Small intestine (tissue), 7 donors: ENCODE results near the gene PTTG1IP. TPM values are rescaled to one million over a fixed set of nuclear protein-coding genes. Genes with fewer than 3 reads are reported as not detected.

Source experiments
- DNase-seq, 2 donors: peaks; one replicate each; pipeline versions ENCODE4 v3.0.0 to v3.0.0-alpha.2; 2013
- FAIRE-seq: peaks from 2 replicates; lab custom pipeline; 2012; peaks lifted over from hg19 to GRCh38; lab: Jason Lieb, UNC
- H3K27ac ChIP-seq, 3 donors: one replicate each; pipeline ENCODE4 v1.5.1; 2013; ENCODE audit warnings: low read length in 2 of 3, mild to moderate bottlenecking in 2 of 3, control low read depth in 1 of 3, inconsistent platforms in 1 of 3, low read depth in 1 of 3, moderate library complexity in 1 of 3
- H3K27me3 ChIP-seq, 3 donors: one replicate each; pipeline ENCODE4 v1.6.1; 2013; ENCODE audit warnings: low read length in 3 of 3, inconsistent platforms in 1 of 3; ENCODE audit not compliant: control insufficient read depth in 3 of 3, insufficient read depth in 3 of 3
- H3K36me3 ChIP-seq, 3 donors: one replicate each; pipeline ENCODE4 v1.6.1; 2013; ENCODE audit warnings: low read length in 3 of 3, inconsistent platforms in 1 of 3, low read depth in 1 of 3, mild to moderate bottlenecking in 1 of 3, moderate library complexity in 1 of 3; ENCODE audit not compliant: control insufficient read depth in 3 of 3, insufficient read depth in 2 of 3
- H3K4me1 ChIP-seq, 3 donors: one replicate each; pipeline ENCODE4 v1.6.1; 2013; ENCODE audit warnings: low read length in 2 of 3, inconsistent platforms in 1 of 3, low read depth in 1 of 3, mild to moderate bottlenecking in 1 of 3, moderate library complexity in 1 of 3; ENCODE audit not compliant: control insufficient read depth in 3 of 3, insufficient read depth in 2 of 3
- H3K4me3 ChIP-seq, 3 donors: one replicate each; pipeline ENCODE4 v1.5.1; 2013; ENCODE audit warnings: low read length in 3 of 3, control low read depth in 1 of 3, inconsistent platforms in 1 of 3, low read depth in 1 of 3, mild to moderate bottlenecking in 1 of 3, moderate library complexity in 1 of 3
- H3K9me3 ChIP-seq, 2 donors: one replicate each; pipeline ENCODE4 v1.6.1; 2013; ENCODE audit warnings: low read depth in 1 of 2, low read length in 1 of 2; ENCODE audit not compliant: control insufficient read depth in 2 of 2, insufficient read depth in 1 of 2
- WGBS, 3 donors: extraction: QIAGEN DNeasy Blood & Tissue Kit; methylation state at CpG; one replicate each; pipeline ENCODE4 v1.1.7; 2013; 5-methylcytosine and 5-hydroxymethylcytosine counted together
- polyA plus RNA-seq, 4 donors: library from polyadenylated mRNA; stranded (reverse) in 3 of 4; unstranded in 1 of 4; fragments of 200-250 nt in 3 of 4; fragments of 120-200 nt in 1 of 4; gene quantifications; one replicate each; pipeline versions ENCODE4 v1.2.1 to v1.2.3, GENCODE V29; 2013
- donor health status: healthy with polysubstance abuse.
- donor health status: control.
- donor health status: control.
- donor health status: Bipolar disorder and iron deficiency.
- donor health status: healthy.

PTTG1IP gene
- polyA plus RNA-seq, 4 donors: 116 to 330 (median 128) TPM

GRCh38 chr21:44912158-44912473, 38.6 kb upstream of the PTTG1IP start:
- Histone ChIP-seq H3K36me3 (no peaks in the 10 kb centered on the region), H3K27ac (peak overlapping the region in 2 of 3 donors; percentile 73 to 74), H3K4me3 (no peak overlapping the region), H3K4me1 (peaks cover 4 to 29% (median 5%) of the 10 kb centered on the region in 3 donors), H3K27me3 (peaks cover 0 to 7% (median 0%) of the 10 kb centered on the region in 3 donors), H3K9me3 (no peaks in the 10 kb centered on the region)
- no peak for DNase-seq
- FAIRE-seq: no peak
- whole genome bisulfite sequencing, 3 donors: 30 to 55% (median 36%) methylated on average over 6 to 8 of the region's 8 CpGs

- 12 to 41% (median 27%) methylated on average over 19 of the region's 19 CpGs for WGBS, 3 donors
- Histone ChIP-seq H3K4me1 (peaks cover 4 to 29% (median 5%) of the 10 kb centered on the region in 3 donors), H3K27me3 (peaks cover 0 to 9% (median 0%) of the 10 kb centered on the region in 3 donors), H3K27ac (peak overlapping the region; percentile 12 to 74 (median 73)), H3K9me3 (no peaks in the 10 kb centered on the region), H3K36me3 (no peaks in the 10 kb centered on the region), H3K4me3 (no peak overlapping the region)
- peak in 1 of 2 donors; percentile 94 for DNase-seq
- no peak for FAIRE-seq
Measured at GRCh38 chr21:44911384-44912157, 38.1 kb upstream of the PTTG1IP start.

- Histone ChIP-seq H3K9me3 (no peaks in the 10 kb centered on the region), H3K27me3 (peaks cover 0 to 9% (median 0%) of the 10 kb centered on the region in 3 donors), H3K4me3 (no peak overlapping the region), H3K4me1 (peaks cover 4 to 29% (median 5%) of the 10 kb centered on the region in 3 donors), H3K36me3 (no peaks in the 10 kb centered on the region), H3K27ac (peak overlapping the region in 1 of 3 donors; percentile 74)
- WGBS, 3 donors: 27 to 55% (median 43%) methylated on average over 10 of the region's 10 CpGs
- DNase-seq (no peak), FAIRE-seq (no peak)
Measured at GRCh38 chr21:44911068-44911383, 37.5 kb upstream of the PTTG1IP start.

- H3K4me1 ChIP-seq: peaks cover 4 to 29% (median 5%) of the 10 kb centered on the region in 3 donors
- H3K4me3 ChIP-seq: no peak overlapping the region
- DNase-seq (no peak), FAIRE-seq (no peak)
- 43 to 73% (median 56%) methylated on average over 25 to 27 of the region's 27 CpGs for WGBS, 3 donors
- H3K9me3 ChIP-seq: no peaks in the 10 kb centered on the region
- H3K27ac ChIP-seq: no peak overlapping the region
- H3K36me3 ChIP-seq: no peaks in the 10 kb centered on the region
- H3K27me3 ChIP-seq: peaks cover 0 to 9% (median 0%) of the 10 kb centered on the region in 3 donors
Measured at GRCh38 chr21:44910229-44911067, 37.0 kb upstream of the PTTG1IP start.

- H3K27me3 ChIP-seq: peaks cover 0 to 9% (median 0%) of the 10 kb centered on the region in 3 donors
- no peak overlapping the region for H3K4me3 ChIP-seq
- FAIRE-seq: no peak
- no peaks in the 10 kb centered on the region for H3K9me3 ChIP-seq
- no peak overlapping the region for H3K27ac ChIP-seq
- WGBS, 3 donors: 88 to 93% (median 91%) methylated on average over 9 of the region's 9 CpGs
- H3K36me3 ChIP-seq: no peaks in the 10 kb centered on the region
- H3K4me1 ChIP-seq: peaks cover 4 to 29% (median 5%) of the 10 kb centered on the region in 3 donors
- DNase-seq: no peak
Measured at GRCh38 chr21:44909719-44910118, 36.2 kb upstream of the PTTG1IP start.

GRCh38 chr21:44908908-44909307, 35.4 kb upstream of the PTTG1IP start:
- peak overlapping the region in 1 of 3 donors; percentile 22 for H3K27ac ChIP-seq
- no peak overlapping the region for H3K4me3 ChIP-seq
- no peak for FAIRE-seq
- H3K4me1 ChIP-seq: peaks cover 4 to 24% (median 5%) of the 10 kb centered on the region in 3 donors
- no peaks in the 10 kb centered on the region for H3K9me3 ChIP-seq
- H3K27me3 ChIP-seq: peaks cover 0 to 9% (median 0%) of the 10 kb centered on the region in 3 donors
- no peak for DNase-seq
- 91 to 95% (median 95%) methylated on average over 21 of the region's 21 CpGs for WGBS, 3 donors
- no peaks in the 10 kb centered on the region for H3K36me3 ChIP-seq

GRCh38 chr21:44907966-44908895, 34.7 kb upstream of the PTTG1IP start:
- Histone ChIP-seq H3K4me1 (peaks cover 4 to 17% (median 5%) of the 10 kb centered on the region in 3 donors), H3K27me3 (peaks cover 0 to 9% (median 0%) of the 10 kb centered on the region in 3 donors), H3K27ac (peak overlapping the region in 2 of 3 donors; percentile 28 to 53), H3K36me3 (no peaks in the 10 kb centered on the region), H3K4me3 (no peak overlapping the region), H3K9me3 (no peaks in the 10 kb centered on the region)
- FAIRE-seq (no peak), DNase-seq (no peak)
- 55 to 79% (median 79%) methylated on average over 25 of the region's 25 CpGs for WGBS, 3 donors
